PC-9 (cell line): ENCODE results near the gene OPHN1.

Experiments used
- CTCF ChIP-seq: fragments of 200-600 bp; sonication (generic); conservative IDR thresholded peaks from 2 replicates; pipeline ENCODE4 v1.6.1; 2017; ENCODE audit warnings: mixed run types, antibody characterized with exemption, mild to moderate bottlenecking, moderate library complexity
- EZH2 ChIP-seq: fragments of 200-600 bp; sonication (generic); IDR thresholded peaks from 2 replicates; pipeline ENCODE4 v1.8.0; 2017; ENCODE audit warnings: antibody characterized with exemption, low read depth

GRCh38 chrX:68204521-68205038, 228.7 kb downstream of the OPHN1 start:
- TF ChIP-seq CTCF (no peak), EZH2 (no peak)
